GM19023 (cell line): ENCODE measurements around the gene VN1R4.
"Not testable (repeated sequence)": the region's sequence is repeated elsewhere in the genome, so short reads cannot be mapped to it uniquely, and the experiment has no call there.

Experiments
- ATAC-seq: cut with Tn5 transposase; IDR thresholded peaks from one replicate; pipeline ENCODE4 v1.9.1; 2021; ENCODE audit warnings: mild to moderate bottlenecking, moderate library complexity; ENCODE audit not compliant: unreplicated experiment

VN1R4 gene

GRCh38 chr19:53267623-53268022, at the start of gene VN1R4:
VN1R4 (minus strand) TSS chr19:53267723; CDS start chr19:53267665, 58 bp downstream.
- not testable (repeated sequence) for ATAC-seq

GRCh38 chr19:53311897-53312296, 44.4 kb upstream of the VN1R4 start:
- ATAC-seq, result no peak

GRCh38 chr19:53311044-53311443, 43.5 kb upstream of the VN1R4 start:
- no peak for ATAC-seq

GRCh38 chr19:53308339-53308811, 40.9 kb upstream of the VN1R4 start:
- ATAC-seq, result no peak

GRCh38 chr19:53301341-53301740, 33.8 kb upstream of the VN1R4 start:
- ATAC-seq, result not testable (repeated sequence)

GRCh38 chr19:53294786-53295441, 27.4 kb upstream of the VN1R4 start:
- ATAC-seq, result no peak

GRCh38 chr19:53290758-53291549, 23.4 kb upstream of the VN1R4 start:
- ATAC-seq, result no peak

GRCh38 chr19:53285087-53285486, 17.6 kb upstream of the VN1R4 start:
- no peak for ATAC-seq

- not testable (repeated sequence) for ATAC-seq
Observed at GRCh38 chr19:53281947-53282346, 14.4 kb upstream of the VN1R4 start.

- no peak for ATAC-seq
Observed at GRCh38 chr19:53275480-53275879, 8.0 kb upstream of the VN1R4 start.

- no peak for ATAC-seq
Observed at GRCh38 chr19:53272044-53272443, 4.5 kb upstream of the VN1R4 start.

GRCh38 chr19:53269861-53270260, 2.3 kb upstream of the VN1R4 start:
- ATAC-seq, result not testable (repeated sequence)

GRCh38 chr19:53257715-53258342, 9.7 kb downstream of the VN1R4 start, which contains the start of gene VN1R2:
VN1R2 (plus strand) TSS chr19:53258292; CDS start chr19:53258376, 84 bp downstream.
- ATAC-seq, result not testable (repeated sequence)

- no peak for ATAC-seq
Observed at GRCh38 chr19:53254411-53255341, 12.8 kb downstream of the VN1R4 start, which contains the start of gene ZNF677. ZNF677 (minus strand) TSS chr19:53254873; CDS start chr19:53251550, 3,323 bp downstream.

GRCh38 chr19:53246498-53246897, 21.0 kb downstream of the VN1R4 start:
- no peak for ATAC-seq

- ATAC-seq, result no peak
Observed at GRCh38 chr19:53237114-53237777, 30.3 kb downstream of the VN1R4 start.

GRCh38 chr19:53224606-53225005, 42.9 kb downstream of the VN1R4 start:
- ATAC-seq, result no peak

GRCh38 chr19:53222716-53223115, 44.8 kb downstream of the VN1R4 start:
- ATAC-seq, result not testable (repeated sequence)
